ENCODE results near the gene MAU2.
"Not testable (repeated sequence)": the region's sequence is repeated elsewhere in the genome, so short reads cannot be mapped to it uniquely, and the experiment has no call there.

The MAU2 gene

DNA sequence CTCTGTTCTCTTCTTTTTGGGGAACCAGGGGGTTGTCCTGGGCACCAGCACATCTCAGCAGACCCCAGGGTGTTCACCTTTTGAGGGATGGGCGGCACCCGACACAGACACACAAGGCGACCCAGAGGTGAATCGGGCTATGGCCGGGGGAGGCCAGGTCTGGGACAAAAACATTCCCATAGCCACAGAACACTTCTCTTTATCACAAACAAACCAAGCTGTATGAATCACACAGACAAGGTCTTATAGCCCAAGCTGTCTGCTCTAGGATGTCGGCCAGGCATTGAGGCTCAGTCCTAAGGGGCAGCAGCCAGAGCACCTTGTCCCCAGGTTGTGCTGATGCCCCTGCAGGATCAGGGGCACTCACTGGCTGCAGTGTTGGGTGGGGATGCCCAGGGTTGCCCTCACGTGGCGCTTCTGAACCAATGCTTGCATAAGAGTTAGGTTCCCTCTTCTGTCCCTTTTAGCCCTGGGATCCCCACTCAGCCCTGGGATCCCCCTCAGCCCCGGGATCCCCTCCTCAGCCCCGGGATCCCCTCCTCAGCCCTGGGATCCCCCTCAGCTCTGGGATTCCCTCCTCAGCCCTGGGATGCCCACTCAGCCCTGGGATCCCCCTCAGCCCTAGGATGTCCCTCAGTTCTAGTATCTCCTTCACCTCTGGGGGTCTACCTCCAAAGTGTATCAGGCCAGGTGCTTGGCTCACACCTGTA lies 26.9 kb downstream of the MAU2 start:
- TF ChIP-seq, protein P1, sequence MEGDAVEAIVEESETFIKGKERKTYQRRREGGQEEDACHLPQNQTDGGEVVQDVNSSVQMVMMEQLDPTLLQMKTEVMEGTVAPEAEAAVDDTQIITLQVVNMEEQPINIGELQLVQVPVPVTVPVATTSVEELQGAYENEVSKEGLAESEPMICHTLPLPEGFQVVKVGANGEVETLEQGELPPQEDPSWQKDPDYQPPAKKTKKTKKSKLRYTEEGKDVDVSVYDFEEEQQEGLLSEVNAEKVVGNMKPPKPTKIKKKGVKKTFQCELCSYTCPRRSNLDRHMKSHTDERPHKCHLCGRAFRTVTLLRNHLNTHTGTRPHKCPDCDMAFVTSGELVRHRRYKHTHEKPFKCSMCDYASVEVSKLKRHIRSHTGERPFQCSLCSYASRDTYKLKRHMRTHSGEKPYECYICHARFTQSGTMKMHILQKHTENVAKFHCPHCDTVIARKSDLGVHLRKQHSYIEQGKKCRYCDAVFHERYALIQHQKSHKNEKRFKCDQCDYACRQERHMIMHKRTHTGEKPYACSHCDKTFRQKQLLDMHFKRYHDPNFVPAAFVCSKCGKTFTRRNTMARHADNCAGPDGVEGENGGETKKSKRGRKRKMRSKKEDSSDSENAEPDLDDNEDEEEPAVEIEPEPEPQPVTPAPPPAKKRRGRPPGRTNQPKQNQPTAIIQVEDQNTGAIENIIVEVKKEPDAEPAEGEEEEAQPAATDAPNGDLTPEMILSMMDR (conservative IDR thresholded peaks at IDR 0.05) = no peak
- no peak for TF ChIP-seq ZFX (IDR thresholded peaks at IDR 0.05)
- H3K27ac ChIP-seq = no peak overlapping the region

DNA sequence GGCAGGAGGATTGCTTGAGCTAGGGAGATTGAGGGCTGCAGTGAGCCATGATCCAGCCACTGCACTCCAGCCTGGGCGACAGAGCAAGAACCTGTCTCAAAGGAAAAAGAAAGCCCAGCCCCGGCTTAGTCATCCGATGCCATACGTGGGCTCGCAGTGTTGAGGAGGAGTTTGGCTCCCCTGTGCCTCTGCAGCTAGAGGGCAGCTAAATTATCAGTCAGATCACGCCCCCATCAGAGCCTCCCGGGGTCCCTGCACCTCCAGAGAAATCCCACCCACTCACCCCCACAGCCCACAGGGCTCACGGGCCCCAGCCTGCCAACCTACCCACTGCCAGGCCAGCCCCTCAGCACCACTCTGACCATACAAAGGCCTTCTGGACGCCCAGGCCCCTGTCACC lies 27.6 kb downstream of the MAU2 start:
- no peak overlapping the region for H3K27ac ChIP-seq
- TF ChIP-seq, protein P1 (conservative IDR thresholded peaks at IDR 0.05) = no peak
- no peak for TF ChIP-seq ZFX (IDR thresholded peaks at IDR 0.05)

DNA sequence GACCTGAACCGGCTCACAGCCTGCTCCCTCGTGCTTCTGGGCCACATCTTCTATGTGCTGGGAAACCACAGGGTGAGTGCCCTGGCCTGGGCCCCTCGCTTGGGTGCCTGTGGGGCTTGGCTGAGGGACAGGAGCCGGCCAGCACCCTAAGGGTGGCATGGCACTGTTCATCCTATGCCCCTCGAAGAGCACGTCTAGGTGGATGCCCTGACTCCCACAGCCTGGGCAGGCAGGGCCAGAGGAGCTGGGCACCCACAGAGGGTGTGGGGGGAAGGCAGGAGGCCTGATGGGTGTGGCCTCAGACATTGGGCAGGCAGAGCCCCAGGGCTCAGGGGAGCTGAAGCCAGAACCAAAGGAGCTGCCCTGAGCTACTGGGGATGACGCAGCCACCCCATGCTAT lies 28.7 kb downstream of the MAU2 start:
- H3K27ac ChIP-seq = no peak overlapping the region
- TF ChIP-seq, protein P1 (conservative IDR thresholded peaks at IDR 0.05) = no peak
- no peak for TF ChIP-seq ZFX (IDR thresholded peaks at IDR 0.05)

DNA sequence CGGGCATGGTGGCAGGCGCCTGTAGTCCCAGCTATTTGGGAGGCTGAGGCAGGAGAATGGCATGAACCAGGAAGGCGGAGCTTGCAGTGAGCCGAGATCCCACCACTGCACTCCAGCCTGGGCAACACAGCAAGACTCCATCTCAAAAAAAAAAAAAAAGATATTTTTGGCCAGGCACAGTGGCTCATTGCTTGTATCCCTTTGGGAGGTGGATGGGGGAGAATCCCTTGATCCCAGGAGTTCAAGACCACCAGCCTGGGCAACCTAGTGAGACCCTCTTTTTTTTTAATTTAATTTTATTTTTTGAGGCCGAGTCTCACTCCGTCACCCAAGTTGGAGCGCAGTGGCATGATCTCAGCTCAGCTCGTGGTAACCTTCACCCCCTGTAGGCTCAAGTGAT lies 30.1 kb downstream of the MAU2 start:
- not testable (repeated sequence) for H3K27ac ChIP-seq

DNA sequence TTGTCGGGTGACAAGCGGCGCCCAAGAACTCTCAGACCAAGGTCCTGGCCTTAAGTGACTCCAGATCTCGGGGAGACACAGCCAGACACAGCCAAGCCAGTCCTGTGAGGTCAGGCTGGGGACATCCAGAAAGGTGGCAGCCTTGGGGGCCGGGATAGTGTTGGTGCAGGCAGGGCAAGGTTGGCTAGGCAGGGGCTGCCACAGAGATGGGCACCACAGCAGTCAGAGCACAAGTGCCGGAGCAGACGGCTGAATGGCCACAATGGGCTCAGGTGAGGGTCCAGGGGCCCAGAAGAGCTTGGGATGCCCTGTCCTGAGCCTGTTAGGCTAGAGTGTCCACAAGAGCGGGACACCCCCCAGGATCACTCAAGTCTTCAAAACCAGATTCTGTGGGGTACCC lies 32.2 kb downstream of the MAU2 start:
- H3K27ac ChIP-seq = no peak overlapping the region
- TF ChIP-seq, protein P1 (conservative IDR thresholded peaks at IDR 0.05) = no peak
- no peak for TF ChIP-seq ZFX (IDR thresholded peaks at IDR 0.05)

DNA sequence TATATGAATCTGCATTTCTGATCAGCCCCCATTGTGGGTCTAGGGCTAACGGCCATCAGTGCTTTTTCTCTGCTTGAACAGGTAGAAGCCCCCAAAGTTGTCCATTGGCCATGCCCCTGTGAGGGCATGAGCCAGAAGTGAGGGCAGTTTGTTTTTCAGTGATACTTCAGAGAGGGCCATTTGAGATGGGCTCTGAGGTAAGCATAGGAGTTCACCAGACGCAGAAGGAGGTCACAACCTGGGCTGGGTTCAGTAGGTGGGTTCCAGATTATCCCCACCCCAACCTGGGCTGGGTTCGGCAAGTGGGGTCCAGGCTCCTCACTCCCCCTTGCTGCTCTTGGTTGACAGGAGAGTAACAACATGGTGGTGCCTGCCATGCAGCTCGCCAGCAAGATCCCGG lies 33.4 kb downstream of the MAU2 start:
- no peak overlapping the region for H3K27ac ChIP-seq
- TF ChIP-seq ZFX (IDR thresholded peaks at IDR 0.05) = no peak
- TF ChIP-seq, protein P1 (conservative IDR thresholded peaks at IDR 0.05) = no peak

DNA sequence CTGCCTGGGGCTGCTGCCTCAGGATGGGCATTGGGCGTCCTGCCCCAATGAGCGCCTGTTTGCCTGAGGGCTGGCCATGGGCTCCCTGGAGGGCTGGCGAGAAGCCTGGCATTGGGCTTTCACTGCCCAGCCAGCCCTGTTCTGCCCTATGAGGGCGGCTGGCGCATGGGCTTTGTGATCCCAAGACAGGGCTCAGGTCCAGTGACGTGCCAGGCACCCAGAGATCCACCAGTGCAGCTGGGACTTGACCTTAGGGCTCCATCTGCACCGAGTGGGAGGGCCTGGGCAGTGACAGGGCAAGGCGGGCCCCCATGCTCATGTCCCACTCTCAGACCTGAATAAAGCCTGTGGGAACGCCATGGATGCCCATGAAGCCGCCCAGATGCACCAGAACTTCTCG lies 34.3 kb downstream of the MAU2 start:
- H3K27ac ChIP-seq = no peak overlapping the region
- no peak for TF ChIP-seq ZFX (IDR thresholded peaks at IDR 0.05)
- TF ChIP-seq, protein P1 (conservative IDR thresholded peaks at IDR 0.05) = no peak

DNA sequence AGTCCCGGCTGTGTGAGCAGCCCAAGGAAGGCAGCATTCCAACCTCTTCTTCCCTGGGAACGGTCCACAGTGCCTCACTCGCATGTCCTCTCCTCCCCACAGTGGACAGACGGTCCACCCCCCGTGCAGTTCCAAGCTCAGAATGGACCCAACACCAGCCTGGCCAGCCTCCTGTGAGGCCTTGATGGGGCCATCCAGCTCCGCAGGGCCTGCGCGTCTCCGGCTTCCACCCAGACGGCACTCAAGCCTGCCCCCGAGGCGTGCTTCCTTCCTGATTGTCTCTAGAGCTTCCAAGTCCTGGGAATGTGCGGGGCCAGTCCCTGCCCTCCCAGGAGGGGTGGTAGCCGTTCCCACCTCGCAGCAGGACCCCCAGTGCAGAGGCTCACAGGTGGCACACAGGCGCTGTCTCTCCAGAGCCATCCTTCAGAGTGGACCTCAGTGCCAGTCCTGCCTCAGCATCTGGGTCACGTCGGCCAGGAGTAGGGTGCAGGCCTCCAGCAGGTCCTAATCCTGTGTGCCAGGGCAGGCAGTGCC lies 35.0 kb downstream of the MAU2 start:
- TF ChIP-seq, protein P1 (conservative IDR thresholded peaks at IDR 0.05) = no peak
- TF ChIP-seq ZFX (IDR thresholded peaks at IDR 0.05) = no peak
- H3K27ac ChIP-seq = no peak overlapping the region

All from C4-2B (cell line).